Esophagus squamous epithelium (tissue), 4 donors: ENCODE results near the gene HMGCS1.

Source experiments
- POLR2A ChIP-seq, 4 donors: fragments of 450-650 bp; IDR thresholded peaks; one replicate each; pipeline ENCODE4 v1.6.1; 2017; ENCODE audit warnings: antibody characterized with exemption in 4 of 4, mild to moderate bottlenecking in 4 of 4, moderate library complexity in 3 of 4
- TF ChIP-seq, protein P1 (sequence below), 6 experiments: fragments of 450-650 bp in 4 of 6; fragments of 200-600 bp in 2 of 6; sonication (generic) in 2 of 6; IDR thresholded peaks; one replicate each; pipeline ENCODE4 v1.5.1; 2016 to 2019; ENCODE audit warnings: antibody characterized with exemption in 6 of 6, mild to moderate bottlenecking in 4 of 6, moderate library complexity in 4 of 6

GRCh38 chr5:43357878-43358281 is 44.7 kb upstream of the HMGCS1 start:
- TF ChIP-seq, protein P1, sequence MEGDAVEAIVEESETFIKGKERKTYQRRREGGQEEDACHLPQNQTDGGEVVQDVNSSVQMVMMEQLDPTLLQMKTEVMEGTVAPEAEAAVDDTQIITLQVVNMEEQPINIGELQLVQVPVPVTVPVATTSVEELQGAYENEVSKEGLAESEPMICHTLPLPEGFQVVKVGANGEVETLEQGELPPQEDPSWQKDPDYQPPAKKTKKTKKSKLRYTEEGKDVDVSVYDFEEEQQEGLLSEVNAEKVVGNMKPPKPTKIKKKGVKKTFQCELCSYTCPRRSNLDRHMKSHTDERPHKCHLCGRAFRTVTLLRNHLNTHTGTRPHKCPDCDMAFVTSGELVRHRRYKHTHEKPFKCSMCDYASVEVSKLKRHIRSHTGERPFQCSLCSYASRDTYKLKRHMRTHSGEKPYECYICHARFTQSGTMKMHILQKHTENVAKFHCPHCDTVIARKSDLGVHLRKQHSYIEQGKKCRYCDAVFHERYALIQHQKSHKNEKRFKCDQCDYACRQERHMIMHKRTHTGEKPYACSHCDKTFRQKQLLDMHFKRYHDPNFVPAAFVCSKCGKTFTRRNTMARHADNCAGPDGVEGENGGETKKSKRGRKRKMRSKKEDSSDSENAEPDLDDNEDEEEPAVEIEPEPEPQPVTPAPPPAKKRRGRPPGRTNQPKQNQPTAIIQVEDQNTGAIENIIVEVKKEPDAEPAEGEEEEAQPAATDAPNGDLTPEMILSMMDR (IDR thresholded peaks at IDR 0.05): no peak
- no peak for TF ChIP-seq POLR2A (IDR thresholded peaks at IDR 0.05)
